Ovary (tissue), 9 donors: Measurements from ENCODE around the gene SERBP1. TPM values are rescaled to one million over a fixed set of nuclear protein-coding genes. Genes with fewer than 3 reads are reported as not detected.

ENCODE experiments used
- DNase-seq, 5 donors: peaks; one replicate each; pipeline ENCODE4 v3.0.0-alpha.2; 2019 to 2020
- H3K27ac ChIP-seq, 2 donors: fragments of 200-600 bp; one replicate each; pipeline versions ENCODE4 v1.5.1 to v1.8.0; 2019 to 2022
- H3K27me3 ChIP-seq: fragments of 200-600 bp; one replicate; pipeline ENCODE4 v1.8.0; 2022
- H3K36me3 ChIP-seq: fragments of 200-600 bp; sonication (generic); one replicate; pipeline ENCODE4 v1.5.1; 2019
- H3K4me1 ChIP-seq: one replicate; pipeline ENCODE4 v1.8.1; 2013; ENCODE audit warnings: mild to moderate bottlenecking, moderate library complexity; ENCODE audit not compliant: insufficient read depth
- H3K4me3 ChIP-seq: fragments of 200-600 bp; sonication (generic); one replicate; pipeline ENCODE4 v1.5.1; 2017
- H3K9me3 ChIP-seq, 2 donors: fragments of 200-600 bp in 1 of 2; sonication (generic) in 1 of 2; one replicate each; pipeline versions ENCODE4 v1.5.1 to v1.8.1; 2013 to 2019; ENCODE audit warnings: mild to moderate bottlenecking in 1 of 2, moderate library complexity in 1 of 2
- EP300 ChIP-seq: sonication (generic); formaldehyde crosslinking; IDR thresholded peaks from one replicate; pipeline ENCODE4 v1.6.1; 2017; ENCODE audit warnings: antibody characterized with exemption
- POLR2A ChIP-seq: fragments of 450-650 bp; IDR thresholded peaks from one replicate; pipeline ENCODE4 v1.6.1; 2017; ENCODE audit warnings: antibody characterized with exemption, mild to moderate bottlenecking, moderate library complexity
- WGBS, 3 donors: extraction: QIAGEN DNeasy Blood & Tissue Kit in 1 of 3; methylation state at CpG; one replicate each; pipeline versions ENCODE4 v1.1.5 to v1.1.7; 2013 to 2017; 5-methylcytosine and 5-hydroxymethylcytosine counted together
- intact Hi-C, 4 donors: fragments of 100-400 bp; cut with DNase I; formaldehyde crosslinking; loops; one replicate each; pipeline versions ENCODE4 v1.11.0 to v1.15.1; 2022 to 2023
- polyA plus RNA-seq, 2 donors: library from polyadenylated mRNA; stranded (reverse); fragments of 200-250 nt in 1 of 2; fragments of 350-450 nt in 1 of 2; fragmentation: Illumina TruSeq in 1 of 2; extraction: RNeasy Lipid Tissue Mini Kit (QIAGEN cat#74804) in 1 of 2; gene quantifications; one replicate each; pipeline ENCODE4 v1.2.3, GENCODE V29; 2013 to 2014
- total RNA-seq, 7 donors: library from RNA; depleted of rRNA in 2 of 7; stranded (reverse); fragments of >200 nt in 2 of 7; fragmentation: NEBNext Ultra II Directional in 3 of 7; extraction: Animal tissue kit (Norgen Biotek cat#: 25700) in 3 of 7; gene quantifications; one replicate each; pipeline versions ENCODE4 v1.1.0 to v1.2.4, GENCODE V29; 2016 to 2023
- TF ChIP-seq, protein P1 (sequence below), 3 donors: fragments of 450-650 bp in 2 of 3; fragments of 200-600 bp in 1 of 3; IDR thresholded peaks; one replicate each; pipeline versions ENCODE4 v1.5.1 to v1.8.0; 2016 to 2022; ENCODE audit warnings: antibody characterized with exemption in 3 of 3, mild to moderate bottlenecking in 1 of 3
- donor health status: DM: no; HTN: no; CAD: no; lungs with moderate emphysema.
- donor health status: DM: no; HTN: no; CAD: no.
- donor health status: Bipolar disorder and iron deficiency.
- donor health status: DM: yes; HTN: yes; CAD: no.
- donor health status: DM: no; HTN: no; CAD: no.
- donor health status: DM: yes; HTN: yes; CAD: no.

The SERBP1 gene
- total and polyA plus RNA-seq, 9 donors, result 117 to 180 (median 150) TPM

DNA sequence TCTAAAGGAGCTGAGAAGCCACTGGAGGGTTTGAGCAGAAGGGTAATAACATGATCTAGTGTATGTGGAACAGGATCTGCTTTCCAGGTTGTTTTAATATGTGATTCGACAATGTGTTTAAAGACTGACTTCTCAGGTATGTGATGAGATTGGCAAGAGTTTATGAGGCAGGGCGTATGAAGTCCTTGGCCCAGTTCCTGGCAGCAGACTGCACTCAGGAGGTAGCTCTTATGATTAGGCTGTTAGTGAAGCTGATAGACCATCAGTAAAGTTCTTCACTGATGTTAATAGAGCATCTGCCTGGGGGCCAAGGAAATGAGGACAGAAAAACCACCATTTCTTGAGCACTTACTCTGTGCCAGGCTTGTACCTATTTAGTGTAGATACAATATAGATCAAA is 41.9 kb upstream of the SERBP1 start:
- no peak overlapping the region for H3K27ac ChIP-seq
- TF ChIP-seq EP300, result no peak
- TF ChIP-seq, protein P1, sequence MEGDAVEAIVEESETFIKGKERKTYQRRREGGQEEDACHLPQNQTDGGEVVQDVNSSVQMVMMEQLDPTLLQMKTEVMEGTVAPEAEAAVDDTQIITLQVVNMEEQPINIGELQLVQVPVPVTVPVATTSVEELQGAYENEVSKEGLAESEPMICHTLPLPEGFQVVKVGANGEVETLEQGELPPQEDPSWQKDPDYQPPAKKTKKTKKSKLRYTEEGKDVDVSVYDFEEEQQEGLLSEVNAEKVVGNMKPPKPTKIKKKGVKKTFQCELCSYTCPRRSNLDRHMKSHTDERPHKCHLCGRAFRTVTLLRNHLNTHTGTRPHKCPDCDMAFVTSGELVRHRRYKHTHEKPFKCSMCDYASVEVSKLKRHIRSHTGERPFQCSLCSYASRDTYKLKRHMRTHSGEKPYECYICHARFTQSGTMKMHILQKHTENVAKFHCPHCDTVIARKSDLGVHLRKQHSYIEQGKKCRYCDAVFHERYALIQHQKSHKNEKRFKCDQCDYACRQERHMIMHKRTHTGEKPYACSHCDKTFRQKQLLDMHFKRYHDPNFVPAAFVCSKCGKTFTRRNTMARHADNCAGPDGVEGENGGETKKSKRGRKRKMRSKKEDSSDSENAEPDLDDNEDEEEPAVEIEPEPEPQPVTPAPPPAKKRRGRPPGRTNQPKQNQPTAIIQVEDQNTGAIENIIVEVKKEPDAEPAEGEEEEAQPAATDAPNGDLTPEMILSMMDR (IDR thresholded peaks at IDR 0.05), result no peak
- TF ChIP-seq POLR2A, result no peak
- intact Hi-C loops, result no loop called here
- no peaks in the 10 kb centered on the region for H3K4me1 ChIP-seq
- no peaks in the 10 kb centered on the region for H3K36me3 ChIP-seq
- H3K27me3 ChIP-seq, result no peaks in the 10 kb centered on the region
- H3K4me3 ChIP-seq, result no peak overlapping the region
- no peak for DNase-seq
- H3K9me3 ChIP-seq, result no peaks in the 10 kb centered on the region
- WGBS, 3 donors, result 57 to 69% (median 65%) methylated on average over 2 of the region's 2 CpGs

DNA sequence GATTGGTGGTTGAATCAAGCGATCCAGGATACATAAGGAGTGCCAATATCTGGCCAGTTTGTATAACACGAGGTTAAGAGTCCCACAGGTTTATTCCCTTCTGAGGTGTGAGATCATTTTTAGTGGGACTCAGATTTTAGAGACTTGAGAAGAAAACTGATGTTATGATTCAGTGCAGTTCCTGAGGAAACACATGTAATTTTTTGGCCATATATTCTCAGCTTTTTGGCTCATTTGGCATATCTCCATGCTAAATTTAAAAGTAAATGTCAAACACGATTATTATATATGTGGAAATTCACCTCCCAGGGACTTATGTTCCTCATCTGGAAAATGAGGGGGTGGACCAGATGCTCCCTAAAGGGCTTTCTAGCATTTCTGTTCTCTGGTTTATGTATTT is 39.2 kb upstream of the SERBP1 start:
- H3K27ac ChIP-seq, result no peak overlapping the region
- DNase-seq, result no peak
- H3K36me3 ChIP-seq, result no peaks in the 10 kb centered on the region
- TF ChIP-seq, protein P1 (IDR thresholded peaks at IDR 0.05), result no peak
- TF ChIP-seq EP300 (no peak), POLR2A (no peak)
- no peak overlapping the region for H3K4me3 ChIP-seq
- no peaks in the 10 kb centered on the region for H3K4me1 ChIP-seq
- intact Hi-C loops, result no loop called here
- H3K27me3 ChIP-seq, result no peaks in the 10 kb centered on the region
- no peaks in the 10 kb centered on the region for H3K9me3 ChIP-seq
- WGBS, 3 donors, result 33 to 39% (median 36%) methylated on average over 3 of the region's 3 CpGs

DNA sequence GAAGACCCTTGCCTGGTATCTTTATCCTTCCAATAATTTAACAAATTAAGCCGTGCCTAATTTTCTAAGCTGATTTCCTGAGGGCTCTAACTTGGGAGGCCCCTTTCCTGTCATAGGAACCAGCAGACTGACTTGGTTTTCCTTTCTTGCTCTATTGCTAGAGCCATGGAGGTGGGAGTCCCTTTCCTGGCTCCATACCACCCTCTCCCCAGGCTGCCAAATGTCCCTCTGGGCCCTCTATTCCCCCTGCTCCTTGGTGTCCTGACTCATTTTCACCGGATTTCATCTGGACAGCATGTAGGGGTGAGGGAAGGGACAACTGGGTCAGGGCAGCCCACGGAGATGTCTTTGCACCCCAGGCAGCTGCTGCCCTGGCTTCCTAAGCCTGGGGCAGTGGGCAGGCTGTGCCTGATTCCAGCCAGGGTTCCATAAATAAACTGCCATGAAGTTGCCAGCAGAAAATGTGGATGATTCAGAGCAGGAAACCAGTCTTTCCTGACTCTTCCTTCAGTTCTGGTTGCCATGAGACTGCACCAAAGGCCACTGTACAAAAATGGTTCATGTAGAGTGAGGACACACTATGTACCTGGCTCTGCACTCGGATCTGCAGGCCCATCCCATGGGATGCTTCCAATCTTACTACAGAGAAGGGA is 38.0 kb upstream of the SERBP1 start:
- no peak overlapping the region for H3K27ac ChIP-seq
- 61 to 67% (median 62%) methylated on average over 4 of the region's 4 CpGs for WGBS, 3 donors
- intact Hi-C loops, result no loop called here

DNA sequence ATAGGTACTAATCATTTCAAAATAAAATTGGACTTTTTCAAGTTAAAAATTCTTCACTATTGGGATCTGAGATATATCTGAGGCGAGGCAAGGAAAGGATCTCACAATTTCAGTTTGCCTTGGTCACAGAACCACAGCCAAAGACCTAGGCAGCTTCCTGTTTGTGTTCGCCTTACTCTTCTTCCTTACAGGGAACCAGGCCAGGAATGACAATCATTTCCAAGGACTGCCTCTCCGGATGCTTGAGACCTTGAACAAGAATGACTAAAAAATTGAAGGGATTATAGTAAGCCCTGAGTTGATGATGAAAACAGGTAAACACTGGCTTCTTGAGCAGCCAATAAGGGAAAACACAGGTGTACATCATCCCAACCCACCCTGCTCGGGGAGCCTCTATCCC is 35.2 kb upstream of the SERBP1 start:
- TF ChIP-seq POLR2A (no peak), EP300 (no peak)
- TF ChIP-seq, protein P1 (IDR thresholded peaks at IDR 0.05), result no peak
- Histone ChIP-seq H3K27me3 (no peaks in the 10 kb centered on the region), H3K4me3 (no peak overlapping the region), H3K9me3 (no peaks in the 10 kb centered on the region), H3K27ac (no peak overlapping the region), H3K36me3 (no peaks in the 10 kb centered on the region), H3K4me1 (no peaks in the 10 kb centered on the region)
- WGBS, 3 donors, result 43 to 73% (median 56%) methylated on average over 4 of the region's 4 CpGs
- DNase-seq, result no peak
- intact Hi-C loops, result no loop called here

More for the DNA sequence above, 38.0 kb upstream of the SERBP1 start:
- DNase-seq, result no peak
- Histone ChIP-seq H3K27me3 (no peaks in the 10 kb centered on the region), H3K9me3 (no peaks in the 10 kb centered on the region), H3K4me3 (no peak overlapping the region), H3K4me1 (no peaks in the 10 kb centered on the region), H3K36me3 (no peaks in the 10 kb centered on the region)
- TF ChIP-seq EP300 (no peak), POLR2A (no peak)
- TF ChIP-seq, protein P1 (IDR thresholded peaks at IDR 0.05), result no peak
